Liver (tissue), 3 donors: Measurements from ENCODE around the gene TMEM255B.

Experiments used
- EGR1 ChIP-seq, 2 donors: IDR thresholded peaks; 2 replicates each; pipeline ENCODE4 v1.6.1; 2016 to 2018; ENCODE audit warnings: antibody characterized with exemption in 2 of 2, low read depth in 2 of 2
- FOXA1 ChIP-seq: IDR thresholded peaks from 2 replicates; pipeline ENCODE4 v1.6.1; 2016; ENCODE audit warnings: antibody characterized with exemption
- FOXA2 ChIP-seq: IDR thresholded peaks from 2 replicates; pipeline ENCODE4 v1.6.1; 2016; ENCODE audit warnings: antibody characterized with exemption
- GABPA ChIP-seq, 2 donors: IDR thresholded peaks in 1 of 2; conservative IDR thresholded peaks in 1 of 2; 2 replicates each; pipeline ENCODE4 v1.6.1; 2016; ENCODE audit warnings: antibody characterized with exemption in 2 of 2, mild to moderate bottlenecking in 1 of 2, moderate library complexity in 1 of 2
- HNF4G ChIP-seq: IDR thresholded peaks from 2 replicates; pipeline ENCODE4 v1.6.1; 2016; ENCODE audit warnings: antibody characterized with exemption
- JUND ChIP-seq, 2 donors: IDR thresholded peaks; 2 replicates each; pipeline ENCODE4 v1.6.1; 2016; ENCODE audit warnings: antibody characterized with exemption in 2 of 2
- RAD21 ChIP-seq, 2 donors: IDR thresholded peaks; 2 replicates each; pipeline ENCODE4 v1.6.1; 2016; ENCODE audit warnings: antibody characterized with exemption in 2 of 2, mild to moderate bottlenecking in 2 of 2
- TAF1 ChIP-seq: conservative IDR thresholded peaks from 2 replicates; pipeline ENCODE4 v1.6.1; 2016; ENCODE audit warnings: antibody characterized with exemption, mild to moderate bottlenecking
- YY1 ChIP-seq: IDR thresholded peaks from 2 replicates; pipeline ENCODE4 v1.6.1; 2016; ENCODE audit warnings: antibody characterized with exemption, mild to moderate bottlenecking
- TF ChIP-seq, protein P1 (sequence below): fragments of 150-350 bp; IDR thresholded peaks from 2 replicates; pipeline ENCODE4 v1.5.1; 2017; ENCODE audit warnings: improper control_type of control experiment, low read depth, low read length; ENCODE audit not compliant: missing input control
- TF ChIP-seq, protein P2 (sequence below): IDR thresholded peaks from 2 replicates; pipeline ENCODE4 v1.6.1; 2016; ENCODE audit warnings: antibody characterized with exemption
- TF ChIP-seq, protein P3 (sequence below): IDR thresholded peaks from 2 replicates; pipeline ENCODE4 v1.6.1; 2016; ENCODE audit warnings: antibody characterized with exemption
- TF ChIP-seq, protein P4 (sequence below): IDR thresholded peaks from 2 replicates; pipeline ENCODE4 v1.6.1; 2016; ENCODE audit warnings: antibody characterized with exemption, mild to moderate bottlenecking
- TF ChIP-seq, protein P5 (sequence below): IDR thresholded peaks from 2 replicates; pipeline ENCODE4 v1.6.1; 2016; ENCODE audit warnings: antibody characterized with exemption
- donor health status: healthy.
- donor health status: healthy.

DNA sequence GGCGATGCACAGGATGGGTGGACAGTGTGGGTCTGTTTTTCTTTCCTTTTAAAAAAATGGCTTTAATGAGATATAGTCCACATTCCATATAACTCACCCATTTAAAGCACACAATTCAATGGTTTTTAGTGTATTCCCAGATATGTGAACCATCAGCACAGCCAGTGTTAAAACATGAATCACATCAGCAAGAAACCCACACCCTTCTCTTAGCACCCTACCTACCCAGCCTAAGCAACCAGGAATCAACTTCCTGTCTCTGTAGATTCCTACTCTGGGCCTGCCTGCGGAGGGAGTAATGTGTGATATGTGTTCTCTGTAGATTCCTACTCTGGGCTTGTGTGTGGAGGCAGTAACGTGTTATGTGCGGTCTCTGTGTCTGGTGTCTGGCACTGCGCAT lies 11.9 kb downstream of the TMEM255B start:
- TF ChIP-seq, protein P1, sequence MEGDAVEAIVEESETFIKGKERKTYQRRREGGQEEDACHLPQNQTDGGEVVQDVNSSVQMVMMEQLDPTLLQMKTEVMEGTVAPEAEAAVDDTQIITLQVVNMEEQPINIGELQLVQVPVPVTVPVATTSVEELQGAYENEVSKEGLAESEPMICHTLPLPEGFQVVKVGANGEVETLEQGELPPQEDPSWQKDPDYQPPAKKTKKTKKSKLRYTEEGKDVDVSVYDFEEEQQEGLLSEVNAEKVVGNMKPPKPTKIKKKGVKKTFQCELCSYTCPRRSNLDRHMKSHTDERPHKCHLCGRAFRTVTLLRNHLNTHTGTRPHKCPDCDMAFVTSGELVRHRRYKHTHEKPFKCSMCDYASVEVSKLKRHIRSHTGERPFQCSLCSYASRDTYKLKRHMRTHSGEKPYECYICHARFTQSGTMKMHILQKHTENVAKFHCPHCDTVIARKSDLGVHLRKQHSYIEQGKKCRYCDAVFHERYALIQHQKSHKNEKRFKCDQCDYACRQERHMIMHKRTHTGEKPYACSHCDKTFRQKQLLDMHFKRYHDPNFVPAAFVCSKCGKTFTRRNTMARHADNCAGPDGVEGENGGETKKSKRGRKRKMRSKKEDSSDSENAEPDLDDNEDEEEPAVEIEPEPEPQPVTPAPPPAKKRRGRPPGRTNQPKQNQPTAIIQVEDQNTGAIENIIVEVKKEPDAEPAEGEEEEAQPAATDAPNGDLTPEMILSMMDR = no peak
- TF ChIP-seq EGR1 (IDR thresholded peaks at IDR 0.05; ENCODE audit: low read depth in 2 of 2) (no peak), HNF4G (no peak), YY1 (no peak), RAD21 (IDR thresholded peaks at IDR 0.05) (no peak), TAF1 (no peak), GABPA (IDR thresholded peaks at IDR 0.05 in 1 of 2, conservative IDR thresholded peaks at IDR 0.05 in 1 of 2) (no peak), JUND (IDR thresholded peaks at IDR 0.05) (no peak), FOXA1 (no peak), FOXA2 (no peak)
- TF ChIP-seq, protein P2, sequence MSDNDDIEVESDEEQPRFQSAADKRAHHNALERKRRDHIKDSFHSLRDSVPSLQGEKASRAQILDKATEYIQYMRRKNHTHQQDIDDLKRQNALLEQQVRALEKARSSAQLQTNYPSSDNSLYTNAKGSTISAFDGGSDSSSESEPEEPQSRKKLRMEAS = no peak
- TF ChIP-seq, protein P3, sequence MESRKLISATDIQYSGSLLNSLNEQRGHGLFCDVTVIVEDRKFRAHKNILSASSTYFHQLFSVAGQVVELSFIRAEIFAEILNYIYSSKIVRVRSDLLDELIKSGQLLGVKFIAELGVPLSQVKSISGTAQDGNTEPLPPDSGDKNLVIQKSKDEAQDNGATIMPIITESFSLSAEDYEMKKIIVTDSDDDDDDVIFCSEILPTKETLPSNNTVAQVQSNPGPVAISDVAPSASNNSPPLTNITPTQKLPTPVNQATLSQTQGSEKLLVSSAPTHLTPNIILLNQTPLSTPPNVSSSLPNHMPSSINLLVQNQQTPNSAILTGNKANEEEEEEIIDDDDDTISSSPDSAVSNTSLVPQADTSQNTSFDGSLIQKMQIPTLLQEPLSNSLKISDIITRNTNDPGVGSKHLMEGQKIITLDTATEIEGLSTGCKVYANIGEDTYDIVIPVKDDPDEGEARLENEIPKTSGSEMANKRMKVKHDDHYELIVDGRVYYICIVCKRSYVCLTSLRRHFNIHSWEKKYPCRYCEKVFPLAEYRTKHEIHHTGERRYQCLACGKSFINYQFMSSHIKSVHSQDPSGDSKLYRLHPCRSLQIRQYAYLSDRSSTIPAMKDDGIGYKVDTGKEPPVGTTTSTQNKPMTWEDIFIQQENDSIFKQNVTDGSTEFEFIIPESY = no peak
- TF ChIP-seq, protein P4, sequence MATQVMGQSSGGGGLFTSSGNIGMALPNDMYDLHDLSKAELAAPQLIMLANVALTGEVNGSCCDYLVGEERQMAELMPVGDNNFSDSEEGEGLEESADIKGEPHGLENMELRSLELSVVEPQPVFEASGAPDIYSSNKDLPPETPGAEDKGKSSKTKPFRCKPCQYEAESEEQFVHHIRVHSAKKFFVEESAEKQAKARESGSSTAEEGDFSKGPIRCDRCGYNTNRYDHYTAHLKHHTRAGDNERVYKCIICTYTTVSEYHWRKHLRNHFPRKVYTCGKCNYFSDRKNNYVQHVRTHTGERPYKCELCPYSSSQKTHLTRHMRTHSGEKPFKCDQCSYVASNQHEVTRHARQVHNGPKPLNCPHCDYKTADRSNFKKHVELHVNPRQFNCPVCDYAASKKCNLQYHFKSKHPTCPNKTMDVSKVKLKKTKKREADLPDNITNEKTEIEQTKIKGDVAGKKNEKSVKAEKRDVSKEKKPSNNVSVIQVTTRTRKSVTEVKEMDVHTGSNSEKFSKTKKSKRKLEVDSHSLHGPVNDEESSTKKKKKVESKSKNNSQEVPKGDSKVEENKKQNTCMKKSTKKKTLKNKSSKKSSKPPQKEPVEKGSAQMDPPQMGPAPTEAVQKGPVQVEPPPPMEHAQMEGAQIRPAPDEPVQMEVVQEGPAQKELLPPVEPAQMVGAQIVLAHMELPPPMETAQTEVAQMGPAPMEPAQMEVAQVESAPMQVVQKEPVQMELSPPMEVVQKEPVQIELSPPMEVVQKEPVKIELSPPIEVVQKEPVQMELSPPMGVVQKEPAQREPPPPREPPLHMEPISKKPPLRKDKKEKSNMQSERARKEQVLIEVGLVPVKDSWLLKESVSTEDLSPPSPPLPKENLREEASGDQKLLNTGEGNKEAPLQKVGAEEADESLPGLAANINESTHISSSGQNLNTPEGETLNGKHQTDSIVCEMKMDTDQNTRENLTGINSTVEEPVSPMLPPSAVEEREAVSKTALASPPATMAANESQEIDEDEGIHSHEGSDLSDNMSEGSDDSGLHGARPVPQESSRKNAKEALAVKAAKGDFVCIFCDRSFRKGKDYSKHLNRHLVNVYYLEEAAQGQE = no peak
- TF ChIP-seq, protein P5, sequence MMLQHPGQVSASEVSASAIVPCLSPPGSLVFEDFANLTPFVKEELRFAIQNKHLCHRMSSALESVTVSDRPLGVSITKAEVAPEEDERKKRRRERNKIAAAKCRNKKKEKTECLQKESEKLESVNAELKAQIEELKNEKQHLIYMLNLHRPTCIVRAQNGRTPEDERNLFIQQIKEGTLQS = no peak
